HG03097 (cell line): Measurements from ENCODE around the gene EPHA8.

Source experiments
- ATAC-seq: cut with Tn5 transposase; IDR thresholded peaks from one replicate; pipeline ENCODE4 v1.9.1; 2021; ENCODE audit not compliant: unreplicated experiment, low FRiP score

EPHA8 gene

DNA sequence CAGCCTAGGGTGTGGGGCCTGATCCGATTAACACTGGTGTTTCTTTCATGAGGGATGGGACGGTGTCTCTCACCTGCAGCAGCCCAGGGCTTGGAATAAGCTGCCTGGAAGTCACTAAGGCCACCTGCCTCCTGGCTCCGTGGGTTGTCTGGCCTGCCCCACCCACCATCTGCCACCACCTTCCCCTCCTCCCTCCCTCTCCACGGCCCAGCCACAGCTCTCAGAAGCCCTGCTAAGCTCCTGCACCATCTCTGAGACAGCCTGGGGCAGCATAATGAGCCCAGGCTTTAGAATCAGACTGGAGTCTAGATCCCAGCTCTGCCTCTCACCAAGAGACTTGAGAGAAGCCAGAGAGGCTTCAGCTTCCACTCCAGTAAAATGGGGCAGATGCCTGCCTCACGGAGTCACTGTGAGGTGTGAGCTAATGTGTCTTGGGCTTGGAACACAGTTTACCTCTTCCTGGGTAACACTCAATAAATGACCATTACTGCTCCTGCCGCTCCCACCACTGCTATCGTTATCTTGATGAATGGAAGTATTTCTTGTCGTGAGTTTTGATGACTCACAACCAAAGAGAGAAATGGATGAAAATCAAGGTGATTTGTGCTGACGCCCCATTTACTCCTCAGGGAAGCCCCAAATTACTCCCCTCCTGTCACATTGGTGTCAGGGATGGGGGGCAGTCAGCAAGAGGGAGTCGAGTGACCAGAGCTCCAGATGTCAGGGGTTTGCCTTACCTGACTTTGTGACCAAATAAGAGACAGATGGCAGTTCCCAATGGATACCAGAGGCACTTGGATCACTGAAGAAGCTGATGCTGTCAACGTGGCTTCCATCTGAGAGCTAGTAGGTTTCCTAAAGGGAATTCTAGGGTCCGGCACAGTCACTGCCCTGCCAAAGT is 49.6 kb downstream of the EPHA8 start:
- no peak for ATAC-seq

DNA sequence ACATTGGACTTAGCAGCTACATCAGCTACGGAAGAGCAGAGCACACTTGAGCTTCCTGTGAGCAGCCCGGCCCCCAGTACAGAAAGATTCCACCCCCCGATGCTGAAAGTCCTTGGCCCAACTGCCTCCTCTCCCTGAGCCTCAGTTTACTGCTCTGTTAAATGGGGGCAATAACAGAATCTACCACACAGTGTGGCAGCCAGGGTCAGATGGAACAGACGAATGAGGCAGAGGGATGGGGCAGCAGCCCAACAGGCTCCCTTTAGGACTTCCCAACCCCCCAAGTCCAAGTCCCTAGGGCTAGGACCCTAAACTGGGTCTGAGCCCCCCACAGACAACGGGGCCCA is 50.3 kb downstream of the EPHA8 start:
- ATAC-seq, result no peak

DNA sequence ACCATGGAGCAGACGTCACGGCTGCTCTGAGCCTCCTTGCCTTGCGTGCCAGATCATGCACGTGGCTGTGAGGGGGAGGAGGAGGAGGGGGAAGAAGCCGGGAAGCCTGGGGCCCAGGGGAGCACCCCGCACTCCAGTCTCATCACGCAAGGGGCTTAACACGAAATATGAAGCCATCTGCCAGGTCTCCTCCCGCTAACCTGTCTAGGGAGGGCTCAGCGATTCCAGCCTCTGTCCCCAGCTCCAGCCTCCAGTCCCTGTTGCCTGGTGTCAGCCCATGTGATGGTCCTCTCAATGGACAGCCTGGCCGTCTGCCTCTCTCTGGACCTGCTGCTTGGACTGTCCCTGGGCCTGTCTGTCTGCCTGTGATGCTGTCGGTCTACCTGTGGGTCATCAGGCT is 50.7 kb downstream of the EPHA8 start:
- no peak for ATAC-seq

DNA sequence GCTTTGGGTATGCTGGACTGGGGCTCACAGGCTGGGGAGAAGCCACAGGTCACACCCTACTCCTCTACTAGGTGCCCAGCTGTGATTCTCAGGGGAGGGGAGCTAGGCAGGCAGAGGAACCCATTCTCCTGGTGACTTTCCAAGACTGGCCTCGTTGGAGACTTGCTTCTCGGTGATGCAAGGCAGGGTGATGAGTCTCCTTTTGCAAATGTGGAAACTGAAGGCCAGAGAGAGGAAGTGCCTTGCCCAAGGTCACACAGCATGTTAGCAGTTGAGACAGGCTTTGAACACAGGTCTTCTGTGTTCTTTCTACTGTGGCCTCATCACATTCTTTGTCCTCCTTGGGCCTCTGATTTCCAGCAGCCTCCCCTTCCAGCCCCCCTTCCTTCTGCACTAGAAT is 52.6 kb downstream of the EPHA8 start:
- no peak for ATAC-seq

DNA sequence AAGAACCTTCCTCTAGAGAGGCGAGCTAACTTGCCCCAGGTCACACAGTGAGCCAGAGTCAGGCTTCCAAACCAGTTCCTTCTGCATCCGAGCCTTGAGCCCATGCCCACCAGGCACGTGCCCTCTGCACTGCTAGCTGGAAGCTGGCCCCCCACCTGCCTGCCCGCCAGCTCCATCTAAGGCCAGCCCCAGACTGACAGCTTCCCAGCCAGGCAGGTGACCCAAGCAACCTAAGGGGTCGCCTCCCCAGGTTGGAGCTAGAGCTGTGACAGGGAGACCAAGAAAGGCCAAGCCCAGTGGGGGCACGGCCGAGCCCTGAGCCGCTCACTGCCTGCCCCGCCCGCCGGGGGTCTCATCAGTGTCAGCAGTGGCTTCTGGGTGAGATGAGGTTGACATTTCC is 53.3 kb downstream of the EPHA8 start:
- no peak for ATAC-seq

DNA sequence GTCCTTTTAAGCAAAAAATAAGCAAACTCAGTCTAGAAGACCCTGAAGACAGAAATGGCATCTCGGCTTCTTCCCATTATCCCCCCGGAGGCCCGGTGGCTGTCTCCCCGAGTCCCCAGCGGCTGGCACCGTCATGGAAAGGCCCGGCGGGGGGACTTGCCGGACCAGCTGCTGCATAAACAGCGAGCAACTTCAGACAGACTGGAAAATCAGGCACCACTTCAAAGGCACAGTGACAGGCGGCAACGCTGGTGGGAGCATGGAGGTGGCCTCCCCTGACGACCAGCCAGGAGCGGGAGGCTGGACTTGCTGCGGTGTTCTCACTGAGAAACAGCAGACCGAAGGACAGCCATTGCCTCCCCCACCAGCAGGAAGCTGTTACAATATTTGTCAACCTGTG is 54.8 kb downstream of the EPHA8 start:
- no peak for ATAC-seq

DNA sequence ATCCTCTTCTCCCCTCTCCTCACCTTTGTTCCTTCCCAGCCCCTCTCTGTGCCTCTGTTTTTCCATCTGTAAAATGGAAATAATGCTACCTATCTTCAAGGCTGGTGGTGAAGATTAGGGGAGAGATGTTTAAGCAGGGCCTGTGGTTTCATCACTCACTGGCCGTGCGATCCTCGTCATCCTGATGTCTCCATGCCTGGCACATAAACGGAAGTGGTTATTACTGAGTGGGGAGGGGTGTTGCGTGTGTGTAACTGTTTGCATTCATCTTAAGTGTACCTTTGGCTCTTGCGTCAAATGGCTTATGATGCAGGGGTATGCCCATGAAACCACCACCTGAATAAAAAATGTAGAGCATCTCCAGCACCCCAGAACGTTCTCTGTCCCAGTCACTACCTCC is 56.0 kb downstream of the EPHA8 start:
- ATAC-seq, result no peak

DNA sequence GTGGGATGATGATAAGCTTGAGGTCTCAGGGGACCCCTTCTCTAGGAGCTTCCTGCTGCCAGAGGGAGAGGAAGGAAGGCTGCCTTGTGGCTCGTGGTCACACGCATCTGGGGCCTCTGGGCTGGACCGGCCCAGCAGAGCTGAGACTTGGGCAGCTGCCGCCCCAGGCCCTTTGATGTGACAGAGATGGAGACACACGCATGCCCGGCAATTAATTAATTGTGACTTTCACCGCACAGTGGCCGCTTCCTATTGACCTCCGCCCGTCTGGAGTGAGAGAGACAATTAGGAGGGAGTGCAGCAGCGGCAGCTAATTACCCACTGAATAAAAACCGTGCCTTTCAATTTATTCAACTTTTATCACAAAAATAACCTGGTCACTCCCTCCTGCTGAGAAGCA is 56.5 kb downstream of the EPHA8 start:
- ATAC-seq, result no peak

DNA sequence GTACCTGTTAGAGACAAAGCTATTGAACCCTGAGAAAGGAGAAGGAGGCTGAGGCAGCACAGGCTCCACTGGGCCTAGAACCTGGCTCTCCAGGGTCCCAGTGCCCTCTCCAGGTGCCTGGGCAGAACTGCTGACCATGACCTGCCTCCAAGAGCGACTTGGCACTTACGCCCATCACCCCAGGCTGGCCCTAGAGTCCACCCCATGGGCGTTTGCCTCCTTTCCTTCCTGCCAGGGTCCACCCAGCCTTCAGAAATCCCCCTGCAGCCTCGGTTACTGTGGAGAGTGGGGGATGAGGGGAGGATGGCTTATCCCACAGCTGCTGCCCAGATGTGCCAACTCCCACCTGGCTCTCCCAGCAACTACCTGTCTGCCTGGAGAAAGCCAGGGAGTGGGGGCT is 58.5 kb downstream of the EPHA8 start:
- no peak for ATAC-seq

DNA sequence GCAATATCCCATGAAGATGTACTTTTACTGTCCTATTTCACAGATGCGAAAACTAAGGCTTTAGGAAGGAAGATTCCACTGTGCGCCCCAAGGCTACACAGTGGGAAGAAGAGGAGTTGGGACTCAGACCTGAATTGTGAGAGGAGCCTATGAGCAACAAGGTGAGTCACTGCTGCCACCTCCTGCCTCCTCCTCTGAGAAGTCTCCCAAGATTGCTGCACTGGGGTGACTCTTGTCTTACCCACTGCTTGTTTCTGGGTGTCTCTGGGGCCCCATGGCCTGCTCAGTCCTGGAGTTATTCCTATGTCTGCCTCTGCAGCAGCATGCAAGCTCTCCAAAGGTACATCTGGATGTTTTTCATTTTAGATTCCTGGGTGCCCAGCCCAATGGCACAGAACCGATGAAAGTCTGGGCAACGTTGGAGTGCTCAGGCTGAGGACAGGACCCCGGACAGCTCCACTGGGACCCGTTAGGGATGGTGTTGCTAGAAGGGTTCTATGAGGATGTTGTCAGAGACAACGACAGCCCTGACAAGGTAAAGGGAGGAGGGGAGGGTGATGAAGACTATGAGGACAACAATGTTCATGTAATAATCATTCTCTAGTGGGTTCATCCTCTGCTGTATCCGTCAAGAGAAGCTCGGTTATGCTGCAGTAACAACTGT is 62.1 kb downstream of the EPHA8 start:
- ATAC-seq, result no peak

DNA sequence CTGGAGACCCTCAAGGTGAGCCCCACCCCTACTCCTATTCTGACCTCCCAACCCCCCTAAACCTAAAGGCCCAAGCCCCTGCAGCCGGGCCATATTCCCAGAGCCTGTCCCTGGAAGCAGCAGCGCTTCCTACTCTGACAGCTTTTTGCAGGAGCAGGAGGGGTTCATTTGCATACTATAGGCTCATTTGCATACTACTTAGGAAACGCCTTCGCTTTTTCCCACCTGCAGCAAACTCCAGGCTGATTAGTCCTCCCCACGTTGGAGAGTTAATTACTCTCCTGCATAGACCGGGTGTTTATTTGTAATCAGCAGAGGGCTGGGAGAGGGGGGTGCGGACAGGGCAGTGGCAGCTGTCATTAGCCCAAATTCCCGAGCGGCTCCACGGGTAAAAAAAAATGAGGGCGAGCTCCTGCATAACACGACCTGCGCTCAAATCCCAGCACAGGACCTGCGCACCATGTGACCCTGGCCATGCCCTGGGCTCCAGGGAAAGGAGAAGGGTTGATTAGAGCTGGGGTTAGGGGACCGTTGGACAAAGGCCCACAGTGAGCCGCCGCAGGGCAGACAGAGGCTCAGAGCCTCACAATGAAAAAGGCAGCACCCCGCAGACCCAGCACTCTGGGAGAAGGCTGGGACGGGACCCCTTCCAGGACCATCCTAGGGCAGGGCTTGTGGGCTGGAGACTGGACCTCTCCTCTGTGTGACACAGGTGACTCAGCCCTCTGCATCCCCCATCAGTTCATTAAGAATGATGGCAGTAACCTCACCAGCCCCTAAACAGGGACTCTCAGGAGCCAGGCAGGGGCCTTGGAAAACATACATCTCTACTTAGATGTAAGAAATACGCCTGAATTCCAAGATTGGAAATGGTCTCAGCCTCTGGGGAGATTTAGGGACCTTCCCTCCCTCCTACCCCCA is 63.2 kb downstream of the EPHA8 start:
- ATAC-seq, result no peak

DNA sequence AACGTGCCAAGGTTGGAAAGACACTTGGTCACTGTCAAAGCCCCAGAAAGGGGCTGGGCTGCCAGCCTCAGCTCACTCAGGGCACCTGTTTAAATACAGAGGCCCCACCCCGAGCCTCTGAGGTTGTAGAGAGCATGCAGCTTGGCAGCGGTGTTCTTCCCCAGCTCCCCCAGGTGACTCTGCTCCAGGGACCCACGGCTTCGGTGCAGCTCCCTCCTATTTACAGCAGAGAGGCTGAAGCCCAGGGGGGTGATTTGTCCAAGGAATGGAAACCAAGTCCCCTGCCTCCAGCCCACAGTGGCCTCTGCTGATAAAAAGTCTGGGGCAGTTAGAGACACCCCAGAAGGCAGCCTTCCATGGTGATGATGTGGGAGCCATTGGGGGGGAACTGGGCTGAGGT is 64.0 kb downstream of the EPHA8 start:
- ATAC-seq, result no peak

DNA sequence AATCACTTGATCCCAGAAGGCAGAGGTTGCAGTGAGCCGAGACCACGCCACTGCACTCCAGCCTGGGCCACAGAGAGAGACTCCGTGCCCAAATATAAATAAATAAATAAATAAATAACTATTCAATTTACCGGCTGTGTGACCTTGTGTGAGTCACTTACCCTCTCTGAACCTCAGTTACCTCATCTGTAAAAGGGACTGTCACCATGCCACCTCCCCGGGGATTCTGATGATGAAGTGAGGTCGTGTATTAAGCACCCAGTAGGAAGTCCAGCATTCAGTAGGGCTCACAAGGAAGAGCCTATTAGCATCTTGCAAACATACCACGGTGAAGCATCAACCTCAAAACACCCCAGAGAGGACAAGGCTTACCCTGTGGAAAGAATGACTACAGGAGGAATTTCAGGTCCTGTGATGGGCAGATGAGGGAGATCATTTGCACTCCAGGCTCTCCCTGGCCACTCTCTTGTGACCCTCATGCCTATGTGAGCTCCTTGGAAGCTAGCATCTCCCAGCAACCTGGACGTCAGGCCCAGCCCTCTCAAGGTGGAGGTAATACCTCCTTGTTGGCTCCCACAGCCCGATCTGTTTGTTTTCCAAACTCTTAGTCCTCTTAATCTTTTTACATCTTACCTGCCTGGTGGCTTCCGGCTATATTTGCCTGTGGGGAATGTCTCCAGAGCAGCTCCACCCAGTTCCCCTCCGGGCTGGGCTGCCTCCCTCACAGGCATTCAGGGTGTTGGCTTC is 65.6 kb downstream of the EPHA8 start:
- no peak for ATAC-seq

DNA sequence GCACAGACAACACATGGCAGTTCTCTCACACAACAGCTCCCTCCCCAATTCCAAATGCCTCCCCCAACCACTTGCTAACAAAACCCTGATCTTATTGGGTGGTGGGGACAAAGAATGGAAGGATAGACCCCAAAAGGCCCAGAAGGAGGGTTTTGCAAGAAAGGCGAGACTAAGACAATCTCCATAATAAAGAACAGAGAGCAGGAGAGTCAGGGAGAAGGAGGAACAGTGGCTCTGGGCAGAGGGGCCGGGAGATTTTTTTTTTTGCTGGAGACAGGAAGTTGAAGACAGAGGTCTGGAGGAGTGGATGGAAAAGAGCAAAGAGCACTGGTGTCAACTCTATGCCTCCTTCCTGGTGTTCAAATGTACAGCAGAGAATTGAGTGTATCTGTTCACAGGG is 66.6 kb downstream of the EPHA8 start:
- ATAC-seq, result no peak

DNA sequence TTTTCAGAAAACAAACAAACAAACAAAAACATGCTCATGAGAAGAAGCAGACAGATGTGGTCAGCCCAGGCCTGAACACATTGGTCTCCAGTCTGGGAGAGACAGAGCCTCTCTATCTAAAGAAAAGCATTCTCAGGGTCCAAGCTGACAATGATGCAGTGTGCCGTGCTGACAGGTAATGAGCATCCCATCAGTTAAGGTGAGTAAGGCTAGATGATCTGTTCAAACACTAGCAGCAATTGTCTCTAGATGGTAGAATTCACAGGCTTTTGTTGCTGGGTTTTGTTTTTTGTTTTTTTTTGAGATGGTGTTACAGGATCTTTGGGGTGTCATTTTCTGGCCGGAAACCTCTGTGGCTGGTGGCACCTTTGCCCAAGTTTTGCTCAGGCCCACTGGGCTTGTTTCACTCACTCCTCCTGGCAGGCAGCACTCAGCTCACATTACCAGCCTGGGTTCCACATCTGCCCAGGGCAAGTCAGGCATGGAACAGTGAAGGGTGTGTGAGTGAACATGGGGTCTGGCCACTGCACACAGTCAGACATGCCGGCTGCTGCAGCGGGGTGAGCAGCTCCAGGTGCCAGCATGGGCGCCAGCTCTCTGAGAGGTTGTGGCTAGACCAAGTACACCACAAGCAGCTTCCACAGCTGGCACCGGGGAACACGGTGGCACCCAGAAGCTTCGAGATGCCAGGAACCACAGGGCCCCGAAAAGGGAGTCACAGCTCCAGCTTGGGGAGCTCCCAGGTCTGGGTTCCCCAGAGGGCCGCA is 70.6 kb downstream of the EPHA8 start:
- no peak for ATAC-seq

DNA sequence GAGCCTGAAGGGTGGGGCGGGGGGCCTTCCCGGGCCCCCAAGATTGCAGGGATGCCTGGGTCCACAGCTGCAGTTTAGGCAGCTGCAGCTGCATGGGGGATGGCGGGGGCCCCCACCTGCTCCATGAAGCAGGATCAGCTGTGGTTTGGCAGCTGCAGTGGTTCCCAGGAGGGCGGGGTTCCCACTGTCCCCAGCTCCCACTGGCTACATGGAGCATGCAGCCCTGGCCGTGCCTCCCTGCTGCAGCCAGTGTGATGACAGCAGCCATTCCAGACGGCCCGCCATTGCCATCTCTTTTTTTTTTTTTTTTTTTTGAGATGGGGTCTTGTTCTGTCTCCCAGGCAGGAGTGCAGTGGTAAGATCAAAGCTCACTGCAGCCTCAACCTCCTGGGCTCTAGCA is 72.1 kb downstream of the EPHA8 start:
- ATAC-seq, result no peak

DNA sequence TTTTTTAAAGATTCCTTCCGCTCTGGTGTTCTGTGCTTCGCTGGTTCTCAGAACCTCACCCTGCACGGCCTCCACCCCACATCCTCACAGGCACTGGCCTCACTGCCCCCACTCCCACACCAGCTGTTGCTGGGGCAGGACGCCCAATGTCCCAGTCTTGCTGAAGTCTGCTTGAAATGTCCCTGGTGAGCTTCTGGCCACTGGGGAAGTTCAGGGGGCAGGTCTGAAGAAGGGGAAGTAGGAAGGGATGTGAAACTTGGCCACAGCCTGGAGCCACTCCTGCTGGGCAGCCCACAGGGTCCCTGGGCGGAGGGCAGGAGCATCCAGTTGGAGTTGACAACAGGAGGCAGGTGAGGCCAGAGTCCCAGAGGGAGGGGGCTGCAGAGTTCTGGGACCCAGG is 73.1 kb downstream of the EPHA8 start, which contains the start of gene C1QA:
C1QA (plus strand) TSS at position 276 of the 400 bp plus-strand sequence. CDS start 989 bp downstream, outside the sequence.
- ATAC-seq, result no peak

DNA sequence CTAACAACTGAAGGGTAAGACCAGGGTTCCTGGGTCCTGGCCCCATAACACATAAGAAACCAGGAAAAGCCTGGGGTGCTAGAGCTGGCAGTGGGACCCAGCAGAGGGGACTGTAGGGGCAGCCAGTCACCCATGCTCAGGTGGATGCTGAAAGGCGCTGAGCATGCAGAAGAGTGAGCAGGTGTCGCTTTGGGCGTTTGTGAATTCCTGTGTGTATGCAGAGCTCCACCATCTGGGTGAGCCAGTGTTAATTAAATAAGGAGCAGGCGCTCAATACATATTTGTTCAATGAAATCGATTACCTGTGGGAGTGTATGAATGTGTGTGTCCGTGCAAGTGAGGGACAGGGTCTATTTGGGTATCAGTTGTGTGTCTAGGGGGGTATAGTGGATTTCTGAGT is 73.6 kb downstream of the EPHA8 start:
- ATAC-seq, result no peak

DNA sequence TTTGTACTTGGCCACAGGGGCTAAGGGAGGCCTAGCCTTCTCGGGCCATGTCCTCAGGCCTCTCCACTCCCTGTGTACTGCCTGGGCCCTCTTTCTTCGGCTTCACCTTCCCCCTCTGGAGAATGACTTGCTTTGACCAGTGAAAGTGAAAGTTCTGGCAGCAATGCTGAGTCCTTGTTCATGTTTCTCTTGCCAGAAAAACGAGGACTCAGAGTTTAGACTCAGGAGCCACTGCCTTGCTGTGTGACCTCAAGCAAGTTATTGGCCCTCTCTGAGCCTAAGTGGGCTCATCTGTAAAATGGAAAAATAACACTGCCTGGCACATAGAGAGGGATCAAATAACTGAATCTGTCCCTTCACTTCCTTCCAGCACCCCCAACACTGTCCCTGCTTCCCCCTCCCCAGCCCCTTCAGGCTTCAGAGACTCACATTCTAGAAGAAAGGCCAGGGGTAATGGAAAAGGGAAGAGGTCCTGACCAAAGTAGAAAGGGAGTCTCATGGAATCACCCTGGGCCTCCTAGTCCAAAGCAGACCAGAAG is 74.7 kb downstream of the EPHA8 start:
- no peak for ATAC-seq
